ENCODE data around the gene ETFBKMT.

- no peak for TF ChIP-seq CTCF (IDR thresholded peaks at IDR 0.05)
- TF ChIP-seq POLR2A (IDR thresholded peaks at IDR 0.05) = no peak
- no peak for TF ChIP-seq POLR2AphosphoS5 (IDR thresholded peaks at IDR 0.05)
These were observed 63.1 kb downstream of the ETFBKMT start for GRCh38 chr12:31722580-31722979.
